Hepatocyte (in vitro differentiated cells): ENCODE measurements around the gene MIER2. TPM values are rescaled to one million over a fixed set of nuclear protein-coding genes. Genes with fewer than 3 reads are reported as not detected.

Experiments
- DNase-seq: peaks from one replicate; pipeline ENCODE4 v3.0.0-alpha.2; 2016; ENCODE audit warnings: low spot score
- H2AFZ ChIP-seq: fragments of 200-600 bp; sonication (generic); 2 replicates; pipeline ENCODE4 v1.6.0; 2016; ENCODE audit warnings: antibody characterized with exemption, mild to moderate bottlenecking
- H3K27ac ChIP-seq: fragments of 200-600 bp; sonication (generic); 2 replicates; pipeline ENCODE4 v1.5.1; 2016; ENCODE audit warnings: mild to moderate bottlenecking
- H3K27me3 ChIP-seq: fragments of 200-600 bp; sonication (generic); 2 replicates; pipeline ENCODE4 v1.6.1; 2016
- H3K36me3 ChIP-seq: fragments of 200-600 bp; sonication (generic); replicated peaks from 2 replicates; pipeline ENCODE4 v1.5.1; 2016; ENCODE audit warnings: low read depth; ENCODE audit not compliant: insufficient read depth
- H3K4me1 ChIP-seq: fragments of 200-600 bp; sonication (generic); 2 replicates; pipeline ENCODE4 v1.5.1; 2016; ENCODE audit warnings: mild to moderate bottlenecking, moderate library complexity; ENCODE audit not compliant: insufficient read depth
- H3K4me2 ChIP-seq: fragments of 200-600 bp; sonication (generic); 2 replicates; pipeline ENCODE4 v1.6.0; 2016
- H3K4me3 ChIP-seq: fragments of 200-600 bp; sonication (generic); 2 replicates; pipeline ENCODE4 v1.5.1; 2016; ENCODE audit warnings: mild to moderate bottlenecking
- H3K79me2 ChIP-seq: fragments of 200-600 bp; sonication (generic); 2 replicates; pipeline ENCODE4 v1.6.0; 2017; ENCODE audit warnings: mild to moderate bottlenecking
- H3K9me2 ChIP-seq: fragments of 200-600 bp; sonication (generic); replicated peaks from 2 replicates; pipeline ENCODE4 v1.6.0; 2017; ENCODE audit warnings: mild to moderate bottlenecking; ENCODE audit not compliant: insufficient read depth
- H3K9me3 ChIP-seq: fragments of 200-600 bp; sonication (generic); 2 replicates; pipeline ENCODE4 v1.5.1; 2016; ENCODE audit warnings: low read depth, mild to moderate bottlenecking
- H4K20me1 ChIP-seq: fragments of 200-600 bp; sonication (generic); 2 replicates; pipeline ENCODE4 v1.6.0; 2016; ENCODE audit warnings: mild to moderate bottlenecking; ENCODE audit not compliant: insufficient read depth, poor library complexity, severe bottlenecking
- EZH2 ChIP-seq: fragments of 200-600 bp; sonication (generic); IDR thresholded peaks from 2 replicates; pipeline ENCODE4 v1.6.1; 2016; ENCODE audit warnings: antibody characterized with exemption, mild to moderate bottlenecking, borderline replicate concordance
- EZH2phosphoT487 ChIP-seq: fragments of 200-600 bp; sonication (generic); IDR thresholded peaks from one replicate; pipeline ENCODE4 v1.6.1; 2018; ENCODE audit warnings: antibody characterized with exemption, mild to moderate bottlenecking, low read depth, moderate library complexity; ENCODE audit not compliant: unreplicated experiment, severe bottlenecking
- WGBS: methylation state at CpG from one replicate; pipeline ENCODE4 v1.1.6; 2016; ENCODE audit warnings: low lambda C conversion rate; ENCODE audit errors: missing lambda C conversion rate; 5-methylcytosine and 5-hydroxymethylcytosine counted together
- polyA plus RNA-seq: library from polyadenylated mRNA; unstranded; fragments of >200 nt; fragmentation: Nextera tagmentation; extraction: Ambion mirVana; gene quantifications from 2 replicates; pipeline ENCODE4 v1.2.1, GENCODE V29; 2016
- total RNA-seq: library from RNA; depleted of rRNA; stranded (reverse); fragments of >200 nt; gene quantifications from 2 replicates; pipeline ENCODE4 v1.2.3, GENCODE V29; 2014
- TF ChIP-seq, protein P1 (sequence below): fragments of 200-600 bp; sonication (generic); IDR thresholded peaks from 2 replicates; pipeline ENCODE4 v1.5.1; 2016; ENCODE audit warnings: antibody characterized with exemption, mild to moderate bottlenecking; ENCODE audit not compliant: poor library complexity

Gene MIER2
- total and polyA plus RNA-seq, 2 experiments from 2014 or later, result 8.4 to 47.3 TPM

DNA sequence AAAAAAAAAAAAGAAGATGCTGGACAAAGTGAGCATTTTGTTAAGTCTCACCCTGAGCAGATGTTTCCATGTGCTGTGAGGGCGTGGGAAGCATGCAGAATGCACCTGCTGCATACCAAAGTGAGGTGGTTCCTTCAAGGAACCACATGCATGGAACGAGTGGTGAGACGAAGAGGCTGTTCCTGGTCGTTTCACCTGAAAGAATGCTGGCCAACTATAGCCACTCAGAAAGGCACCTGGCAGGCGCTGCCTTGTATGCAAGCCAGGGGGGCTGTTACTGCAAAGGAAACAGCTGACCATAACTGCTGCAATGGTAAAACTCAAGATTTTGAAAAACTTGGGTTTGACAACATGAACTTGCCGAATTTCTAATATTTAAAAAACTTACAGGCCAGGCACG is 14.7 kb downstream of the MIER2 start:
- H3K36me3 ChIP-seq, result no peaks in the 10 kb centered on the region

DNA sequence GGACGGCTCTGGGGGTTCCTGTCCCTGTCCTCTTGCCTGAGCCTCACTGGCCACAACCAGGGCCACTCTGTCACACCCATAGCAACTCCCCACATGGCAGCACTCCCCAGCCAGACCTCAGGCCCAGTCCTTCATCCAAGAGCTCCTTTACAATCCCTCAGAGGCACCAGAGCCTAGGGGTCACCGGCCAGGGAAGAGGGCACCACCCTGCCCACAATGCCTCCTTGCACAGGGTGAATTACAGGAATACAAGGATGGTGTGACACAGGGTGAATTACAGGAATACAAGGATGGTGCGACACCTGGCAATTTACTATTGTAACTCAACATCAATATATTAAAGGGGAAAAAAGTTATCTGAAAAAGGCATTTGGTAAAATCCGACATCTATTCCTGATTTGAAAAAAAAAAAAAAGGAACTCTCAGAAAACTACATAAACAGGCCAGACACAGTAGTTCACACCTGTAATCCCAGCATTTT is 16.5 kb downstream of the MIER2 start:
- no peaks in the 10 kb centered on the region for H3K9me3 ChIP-seq
- H3K4me3 ChIP-seq, result no peak overlapping the region
- no peaks in the 10 kb centered on the region for H4K20me1 ChIP-seq
- peaks cover 41% of the 10 kb centered on the region for H3K79me2 ChIP-seq
- H3K27me3 ChIP-seq, result no peaks in the 10 kb centered on the region
- peaks cover 4% of the 10 kb centered on the region for H3K36me3 ChIP-seq
- TF ChIP-seq, protein P1, sequence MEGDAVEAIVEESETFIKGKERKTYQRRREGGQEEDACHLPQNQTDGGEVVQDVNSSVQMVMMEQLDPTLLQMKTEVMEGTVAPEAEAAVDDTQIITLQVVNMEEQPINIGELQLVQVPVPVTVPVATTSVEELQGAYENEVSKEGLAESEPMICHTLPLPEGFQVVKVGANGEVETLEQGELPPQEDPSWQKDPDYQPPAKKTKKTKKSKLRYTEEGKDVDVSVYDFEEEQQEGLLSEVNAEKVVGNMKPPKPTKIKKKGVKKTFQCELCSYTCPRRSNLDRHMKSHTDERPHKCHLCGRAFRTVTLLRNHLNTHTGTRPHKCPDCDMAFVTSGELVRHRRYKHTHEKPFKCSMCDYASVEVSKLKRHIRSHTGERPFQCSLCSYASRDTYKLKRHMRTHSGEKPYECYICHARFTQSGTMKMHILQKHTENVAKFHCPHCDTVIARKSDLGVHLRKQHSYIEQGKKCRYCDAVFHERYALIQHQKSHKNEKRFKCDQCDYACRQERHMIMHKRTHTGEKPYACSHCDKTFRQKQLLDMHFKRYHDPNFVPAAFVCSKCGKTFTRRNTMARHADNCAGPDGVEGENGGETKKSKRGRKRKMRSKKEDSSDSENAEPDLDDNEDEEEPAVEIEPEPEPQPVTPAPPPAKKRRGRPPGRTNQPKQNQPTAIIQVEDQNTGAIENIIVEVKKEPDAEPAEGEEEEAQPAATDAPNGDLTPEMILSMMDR, result no peak
- no peak for TF ChIP-seq EZH2phosphoT487
- no peak for TF ChIP-seq EZH2
- H3K4me1 ChIP-seq, result no peaks in the 10 kb centered on the region
- H3K9me2 ChIP-seq, result no peaks in the 10 kb centered on the region
- 98% methylated on average over 4 of the region's 4 CpGs for WGBS
- no peak overlapping the region for H3K4me2 ChIP-seq
- no peak overlapping the region for H2AFZ ChIP-seq
- no peak for DNase-seq
- no peak overlapping the region for H3K27ac ChIP-seq

More for the DNA sequence above, 14.7 kb downstream of the MIER2 start:
- no peaks in the 10 kb centered on the region for H3K9me3 ChIP-seq
- no peaks in the 10 kb centered on the region for H3K27me3 ChIP-seq
- H3K27ac ChIP-seq, result no peak overlapping the region
- H2AFZ ChIP-seq, result no peak overlapping the region
- 96% methylated on average over 7 of the region's 7 CpGs for WGBS
- no peak overlapping the region for H3K4me2 ChIP-seq
- TF ChIP-seq EZH2phosphoT487 (no peak), EZH2 (no peak)
- TF ChIP-seq, protein P1, result no peak
- DNase-seq, result no peak
- H4K20me1 ChIP-seq, result peaks cover 6% of the 10 kb centered on the region
- H3K79me2 ChIP-seq, result peaks cover 46% of the 10 kb centered on the region
- no peaks in the 10 kb centered on the region for H3K9me2 ChIP-seq
- H3K4me1 ChIP-seq, result peaks cover 2% of the 10 kb centered on the region
- H3K4me3 ChIP-seq, result no peak overlapping the region

DNA sequence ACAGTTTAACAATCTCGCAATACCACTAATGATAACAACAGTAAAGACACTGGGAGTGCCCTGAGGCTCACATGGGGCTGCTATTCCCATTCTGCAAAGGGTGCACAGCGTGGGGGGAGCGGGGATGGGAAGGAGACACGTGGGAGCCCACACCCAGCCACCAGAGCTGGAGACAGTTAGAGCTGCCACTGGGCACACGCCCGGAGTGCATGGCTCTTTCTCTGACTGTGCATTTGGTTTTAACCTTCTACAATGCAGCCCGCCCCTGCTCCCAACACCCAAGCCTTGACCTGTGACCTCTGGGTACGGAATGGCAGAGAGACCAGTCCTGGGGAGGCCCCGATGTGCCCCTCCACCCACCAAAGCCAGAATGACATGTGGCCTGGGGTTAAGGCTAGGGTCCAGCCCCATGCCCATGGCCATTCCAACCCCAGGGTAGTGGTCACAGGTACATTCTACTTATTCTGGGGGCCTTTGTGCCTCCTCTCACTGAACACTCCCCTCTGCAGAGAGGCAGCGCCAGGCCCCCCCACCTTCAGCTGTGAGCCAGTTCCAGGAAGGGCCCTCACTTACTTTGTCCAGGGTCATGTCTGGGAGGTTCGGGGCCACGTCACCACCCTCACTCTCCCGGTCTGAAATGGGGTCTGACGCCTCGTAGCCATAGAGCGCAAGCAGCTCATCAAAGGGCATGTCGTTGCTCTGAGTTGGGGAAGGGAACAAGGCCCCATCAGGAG is 17.1 kb downstream of the MIER2 start:
- no peak for DNase-seq
- Histone ChIP-seq H3K9me3 (no peaks in the 10 kb centered on the region), H3K27ac (no peak overlapping the region), H2AFZ (no peak overlapping the region), H3K4me3 (no peak overlapping the region), H3K27me3 (no peaks in the 10 kb centered on the region), H3K4me2 (no peak overlapping the region), H3K36me3 (peaks cover 4% of the 10 kb centered on the region), H4K20me1 (no peaks in the 10 kb centered on the region), H3K4me1 (no peaks in the 10 kb centered on the region), H3K79me2 (peaks cover 41% of the 10 kb centered on the region), H3K9me2 (no peaks in the 10 kb centered on the region)
- 97% methylated on average over 17 of the region's 17 CpGs for WGBS
- TF ChIP-seq EZH2 (no peak), EZH2phosphoT487 (no peak)
- TF ChIP-seq, protein P1, result no peak
